GM21423 (cell line): Measurements from ENCODE around the gene ADAMTSL2.

ENCODE experiments used
- ATAC-seq: cut with Tn5 transposase; IDR thresholded peaks from one replicate; pipeline ENCODE4 v1.9.1; 2021; ENCODE audit warnings: mild to moderate bottlenecking, moderate library complexity; ENCODE audit not compliant: unreplicated experiment

The ADAMTSL2 gene

DNA sequence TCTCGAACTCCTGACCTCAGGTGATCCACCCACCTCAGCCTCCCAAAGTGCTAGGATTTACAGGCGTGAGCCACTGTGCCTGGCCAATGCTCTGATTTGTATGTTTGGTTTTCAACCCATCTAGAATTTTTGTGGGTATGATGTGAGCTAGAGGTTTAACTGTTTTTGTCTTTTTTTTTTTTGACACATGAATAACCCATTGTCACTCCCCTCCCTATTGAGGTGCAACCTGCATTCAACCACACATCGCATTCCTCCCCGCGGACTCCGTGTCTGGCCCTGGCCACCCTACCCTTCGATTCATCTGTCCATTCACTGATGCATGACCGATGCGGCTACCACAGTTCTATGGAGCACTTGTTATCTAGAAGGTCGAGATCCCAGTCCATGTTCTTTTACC lies 84.2 kb downstream of the ADAMTSL2 start:
- ATAC-seq = no peak

DNA sequence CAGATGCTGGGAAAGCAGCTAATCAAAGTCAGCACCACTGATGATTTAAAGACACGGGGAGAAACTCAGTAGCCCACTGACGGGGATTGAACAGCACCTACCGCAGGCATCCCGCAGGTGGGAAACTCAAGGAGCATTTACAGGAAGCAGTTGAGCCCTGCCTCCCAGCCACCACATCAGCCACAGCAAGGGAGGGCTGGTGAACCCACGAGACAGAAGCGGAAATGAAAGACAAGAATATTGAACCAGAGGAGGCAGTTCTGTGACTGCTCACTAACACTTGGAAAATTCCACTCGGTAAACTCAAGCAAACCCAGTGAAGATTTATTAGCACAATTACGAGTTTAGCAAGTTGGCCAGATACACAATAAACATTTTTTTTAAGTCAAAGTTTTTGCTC lies 85.3 kb downstream of the ADAMTSL2 start:
- ATAC-seq = no peak

DNA sequence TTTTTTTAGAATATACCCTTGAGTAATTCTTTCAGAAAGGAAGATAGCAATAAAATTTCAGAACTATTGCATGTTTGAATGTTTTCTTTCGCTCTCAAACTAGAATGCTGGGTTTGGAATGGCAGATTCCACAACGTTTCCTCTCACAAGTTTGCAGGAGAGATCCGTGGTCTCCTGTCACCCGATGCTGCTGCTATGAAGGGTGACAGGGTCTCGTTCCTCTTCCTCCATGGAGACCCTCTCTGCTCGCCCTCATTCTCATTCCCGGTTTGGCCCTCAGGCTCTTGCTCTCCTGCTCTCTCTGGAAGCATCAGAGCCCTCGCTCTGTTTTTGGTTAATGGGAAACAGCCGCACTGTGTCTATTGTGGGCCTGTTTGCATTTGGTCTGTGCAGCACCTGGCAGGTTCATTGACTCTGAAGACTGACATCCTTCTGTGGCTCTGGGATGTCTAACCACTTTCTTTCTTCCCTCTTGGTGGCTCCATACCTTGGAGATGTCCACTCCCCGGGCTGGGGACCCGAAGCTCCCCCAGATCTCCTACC lies 87.3 kb downstream of the ADAMTSL2 start:
- no peak for ATAC-seq

DNA sequence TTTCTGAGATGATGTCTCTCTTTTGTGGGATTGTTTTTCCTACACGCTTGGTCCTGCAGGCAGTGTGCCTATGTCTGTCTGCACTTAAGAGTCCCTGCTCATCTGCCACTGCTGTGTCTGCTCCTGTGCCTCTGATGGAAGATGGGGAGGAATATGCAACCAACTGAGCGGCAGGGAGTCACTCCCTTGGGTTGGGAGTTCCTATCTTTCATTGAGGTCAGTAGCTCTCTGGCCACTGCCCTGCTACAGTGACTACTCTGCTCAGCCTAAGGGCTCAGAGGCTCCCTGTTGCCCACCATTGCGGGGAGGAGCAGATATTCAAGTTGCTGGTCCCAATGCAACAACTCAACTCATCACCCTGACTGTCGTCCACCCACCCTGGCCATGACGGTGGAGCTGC lies 88.1 kb downstream of the ADAMTSL2 start:
- no peak for ATAC-seq
